ENCODE results near the gene OR52B4. TPM values are rescaled to one million over a fixed set of nuclear protein-coding genes. Genes with fewer than 3 reads are reported as not detected.
"Not testable (repeated sequence)": the region's sequence is repeated elsewhere in the genome, so short reads cannot be mapped to it uniquely, and the experiment has no call there.

OR52B4 gene
- not detected for total RNA-seq
- 0.09 TPM for total RNA-seq (2013)

- 97% methylated on average over 2 of the region's 4 CpGs for WGBS (ENCODE audit: insufficient coverage)
Observed at GRCh38 chr11:4368286-4368685, at the start of gene OR52B4. Gene OR52B4, minus strand, starts transcription at chr11:4368386. Its CDS starts 91 bp downstream, at chr11:4368295.

GRCh38 chr11:4416816-4417215 lies 48.6 kb upstream of the OR52B4 start:
- ATAC-seq: no peak

More at GRCh38 chr11:4368286-4368685, at the start of gene OR52B4:
- ATAC-seq (no peak), DNase-seq (no peak)
- H3K36me3 ChIP-seq (ENCODE audit: control insufficient read depth, insufficient read depth, low read length): no peaks in the 10 kb centered on the region
- TF ChIP-seq, protein P1, sequence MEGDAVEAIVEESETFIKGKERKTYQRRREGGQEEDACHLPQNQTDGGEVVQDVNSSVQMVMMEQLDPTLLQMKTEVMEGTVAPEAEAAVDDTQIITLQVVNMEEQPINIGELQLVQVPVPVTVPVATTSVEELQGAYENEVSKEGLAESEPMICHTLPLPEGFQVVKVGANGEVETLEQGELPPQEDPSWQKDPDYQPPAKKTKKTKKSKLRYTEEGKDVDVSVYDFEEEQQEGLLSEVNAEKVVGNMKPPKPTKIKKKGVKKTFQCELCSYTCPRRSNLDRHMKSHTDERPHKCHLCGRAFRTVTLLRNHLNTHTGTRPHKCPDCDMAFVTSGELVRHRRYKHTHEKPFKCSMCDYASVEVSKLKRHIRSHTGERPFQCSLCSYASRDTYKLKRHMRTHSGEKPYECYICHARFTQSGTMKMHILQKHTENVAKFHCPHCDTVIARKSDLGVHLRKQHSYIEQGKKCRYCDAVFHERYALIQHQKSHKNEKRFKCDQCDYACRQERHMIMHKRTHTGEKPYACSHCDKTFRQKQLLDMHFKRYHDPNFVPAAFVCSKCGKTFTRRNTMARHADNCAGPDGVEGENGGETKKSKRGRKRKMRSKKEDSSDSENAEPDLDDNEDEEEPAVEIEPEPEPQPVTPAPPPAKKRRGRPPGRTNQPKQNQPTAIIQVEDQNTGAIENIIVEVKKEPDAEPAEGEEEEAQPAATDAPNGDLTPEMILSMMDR (IDR thresholded peaks at IDR 0.05): no peak
- Mint-ChIP-seq H3K4me1 (no peaks in the 10 kb centered on the region), H3K27me3 (ENCODE audit: low read depth in 2 of 2) (peaks cover 7 to 26% of the 10 kb centered on the region in 2 donors), H3K36me3 (no peaks in the 10 kb centered on the region), H3K4me3 (no peak within 1 kb of the TSS), H3K27ac (no peak within 1 kb of the TSS), H3K9me3 (peaks cover 0 to 3% of the 10 kb centered on the region in 2 donors)
- intact Hi-C loops (cut with micrococcal nuclease): no loop called here
- no peaks in the 10 kb centered on the region for H3K9me3 ChIP-seq (ENCODE audit: control insufficient read depth, insufficient read depth, low read length)
- no peak within 1 kb of the TSS for H3K4me3 ChIP-seq (ENCODE audit: low read length)
- no peaks in the 10 kb centered on the region for H3K27me3 ChIP-seq (ENCODE audit: control insufficient read depth, insufficient read depth, low read length)
- no peaks in the 10 kb centered on the region for H3K4me1 ChIP-seq (ENCODE audit: control insufficient read depth, insufficient read depth, low read length)
- H3K27ac ChIP-seq (ENCODE audit: low read length): no peak within 1 kb of the TSS

GRCh38 chr11:4416306-4416705 lies 48.1 kb upstream of the OR52B4 start:
- Histone ChIP-seq H3K27ac (ENCODE audit: low read length) (no peak overlapping the region), H3K4me3 (ENCODE audit: low read length) (no peak overlapping the region), H3K4me1 (ENCODE audit: control insufficient read depth, insufficient read depth, low read length) (no peaks in the 10 kb centered on the region), H3K9me3 (ENCODE audit: control insufficient read depth, insufficient read depth, low read length) (no peaks in the 10 kb centered on the region), H3K36me3 (ENCODE audit: control insufficient read depth, insufficient read depth, low read length) (no peaks in the 10 kb centered on the region), H3K27me3 (ENCODE audit: control insufficient read depth, insufficient read depth, low read length) (no peaks in the 10 kb centered on the region)
- TF ChIP-seq, protein P1 (IDR thresholded peaks at IDR 0.05): no peak
- intact Hi-C loops (cut with micrococcal nuclease): no loop called here
- Mint-ChIP-seq H3K27me3 (ENCODE audit: low read depth in 2 of 2) (peaks cover 7 to 33% of the 10 kb centered on the region in 2 donors), H3K4me3 (no peak overlapping the region), H3K9me3 (no peaks in the 10 kb centered on the region), H3K4me1 (no peaks in the 10 kb centered on the region), H3K27ac (no peak overlapping the region), H3K36me3 (no peaks in the 10 kb centered on the region)
- DNase-seq: no peak
- ATAC-seq: no peak
- WGBS (ENCODE audit: insufficient coverage): 77% methylated on average over 1 of the region's 1 CpG

More at GRCh38 chr11:4416816-4417215, 48.6 kb upstream of the OR52B4 start:
- no peak overlapping the region for H3K27ac Mint-ChIP-seq
- H3K9me3 Mint-ChIP-seq: no peaks in the 10 kb centered on the region
- WGBS (ENCODE audit: insufficient coverage): no CpG with 5 or more reads among the region's 1 CpG
- Histone ChIP-seq H3K4me1 (ENCODE audit: control insufficient read depth, insufficient read depth, low read length) (no peaks in the 10 kb centered on the region), H3K36me3 (ENCODE audit: control insufficient read depth, insufficient read depth, low read length) (no peaks in the 10 kb centered on the region), H3K27me3 (ENCODE audit: control insufficient read depth, insufficient read depth, low read length) (no peaks in the 10 kb centered on the region), H3K4me3 (ENCODE audit: low read length) (no peak overlapping the region), H3K27ac (ENCODE audit: low read length) (no peak overlapping the region), H3K9me3 (ENCODE audit: control insufficient read depth, insufficient read depth, low read length) (no peaks in the 10 kb centered on the region)
- peaks cover 7 to 33% of the 10 kb centered on the region in 2 donors for H3K27me3 Mint-ChIP-seq (ENCODE audit: low read depth in 2 of 2)
- TF ChIP-seq, protein P1 (IDR thresholded peaks at IDR 0.05): no peak
- intact Hi-C loops (cut with micrococcal nuclease): no loop called here
- H3K36me3 Mint-ChIP-seq: no peaks in the 10 kb centered on the region
- DNase-seq: no peak
- H3K4me1 Mint-ChIP-seq: no peaks in the 10 kb centered on the region
- H3K4me3 Mint-ChIP-seq: no peak overlapping the region

DNA sequence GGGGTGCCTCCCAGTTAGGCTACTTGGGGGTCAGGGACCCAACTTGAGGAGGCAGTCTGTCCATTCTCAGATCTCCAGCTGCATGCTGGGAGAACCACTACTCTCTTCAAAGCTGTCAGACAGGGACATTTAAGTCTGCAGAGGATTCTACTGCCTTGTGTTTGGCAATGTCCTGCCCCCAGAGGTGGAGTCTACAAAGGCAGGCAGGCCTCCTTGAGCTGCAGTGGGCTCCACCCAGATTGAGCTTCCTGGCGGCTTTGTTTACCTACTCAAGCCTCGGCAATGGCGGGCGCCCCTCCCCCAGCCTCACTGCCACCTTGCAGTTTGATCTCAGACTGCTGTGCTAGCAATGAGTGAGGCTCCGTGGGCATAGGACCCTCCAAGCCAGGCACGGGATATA lies 38.0 kb upstream of the OR52B4 start:
- DNase-seq; H3K27ac Mint-ChIP-seq; H3K36me3 Mint-ChIP-seq; H3K4me3 ChIP-seq (ENCODE audit: low read length); H3K36me3 ChIP-seq (ENCODE audit: control insufficient read depth, insufficient read depth, low read length); H3K27me3 ChIP-seq (ENCODE audit: control insufficient read depth, insufficient read depth, low read length); intact Hi-C loops (cut with micrococcal nuclease); H3K27ac ChIP-seq (ENCODE audit: low read length); H3K4me1 Mint-ChIP-seq; ATAC-seq; H3K9me3 Mint-ChIP-seq; H3K4me3 Mint-ChIP-seq; H3K4me1 ChIP-seq (ENCODE audit: control insufficient read depth, insufficient read depth, low read length); H3K9me3 ChIP-seq (ENCODE audit: control insufficient read depth, insufficient read depth, low read length): not testable (repeated sequence)
- peaks cover 14 to 53% of the 10 kb centered on the region in 2 donors for H3K27me3 Mint-ChIP-seq (ENCODE audit: low read depth in 2 of 2)
- 73% methylated on average over 5 of the region's 6 CpGs for WGBS (ENCODE audit: insufficient coverage)
